Colonic mucosa (tissue), 4 donors: ENCODE measurements around the gene TRIOBP. TPM values are rescaled to one million over a fixed set of nuclear protein-coding genes. Genes with fewer than 3 reads are reported as not detected.

Source experiments
- DNase-seq: peaks from one replicate; pipeline ENCODE4 v3.0.0-alpha.2; 2020
- H3K27ac ChIP-seq: fragments of 200-600 bp; one replicate; pipeline ENCODE4 v1.8.0; 2021
- H3K27me3 ChIP-seq: fragments of 200-600 bp; one replicate; pipeline ENCODE4 v1.8.0; 2021
- H3K36me3 ChIP-seq: fragments of 200-600 bp; one replicate; pipeline ENCODE4 v1.8.0; 2021
- H3K4me1 ChIP-seq: fragments of 200-600 bp; one replicate; pipeline ENCODE4 v1.8.0; 2021; ENCODE audit warnings: mild to moderate bottlenecking
- H3K4me3 ChIP-seq: fragments of 200-600 bp; one replicate; pipeline ENCODE4 v1.8.0; 2021
- H3K9ac ChIP-seq, 2 donors: one replicate each; pipeline ENCODE4 v1.7.0; 2013; ENCODE audit warnings: control low read depth in 2 of 2, low read depth in 2 of 2, low read length in 2 of 2
- H3K9me3 ChIP-seq: fragments of 200-600 bp; one replicate; pipeline ENCODE4 v1.8.0; 2021
- CTCF ChIP-seq: fragments of 200-600 bp; IDR thresholded peaks from one replicate; pipeline ENCODE4 v1.8.0; 2022; ENCODE audit warnings: antibody characterized with exemption, mild to moderate bottlenecking
- intact Hi-C: fragments of 100-400 bp; cut with DNase I; formaldehyde crosslinking; loops from one replicate; pipeline ENCODE4 v1.14.1; 2022
- total RNA-seq, 2 donors: library from RNA; stranded (reverse); fragmentation: NEBNext Ultra II Directional in 1 of 2; extraction: Animal tissue kit (Norgen Biotek cat#: 25700) in 1 of 2; gene quantifications; one replicate each; pipeline ENCODE4 v1.2.1, GENCODE V29; 2021
- donor health status: healthy.
- donor health status: DM: no; HTN: no; CAD: no.
- donor health status: DM: no; HTN: no; CAD: no.

TRIOBP gene
- total RNA-seq, 2 donors from 2014 or later: 69.5 to 75.7 TPM

GRCh38 chr22:37740455-37741311 lies 43.8 kb downstream of the TRIOBP start:
- H3K27me3 ChIP-seq: no peaks in the 10 kb centered on the region
- H3K4me1 ChIP-seq: peaks cover 6% of the 10 kb centered on the region
- intact Hi-C loops: no loop called here
- no peaks in the 10 kb centered on the region for H3K9me3 ChIP-seq
- H3K27ac ChIP-seq: peak overlapping the region; percentile 8
- H3K9ac ChIP-seq: peak overlapping the region; percentile 36 to 47
- no peak overlapping the region for H3K4me3 ChIP-seq
- no peaks in the 10 kb centered on the region for H3K36me3 ChIP-seq
- no peak for TF ChIP-seq CTCF
- peak; percentile 16 for DNase-seq

GRCh38 chr22:37741312-37741795 lies 44.5 kb downstream of the TRIOBP start:
- Histone ChIP-seq H3K4me3 (no peak overlapping the region), H3K27me3 (no peaks in the 10 kb centered on the region), H3K9me3 (no peaks in the 10 kb centered on the region), H3K36me3 (no peaks in the 10 kb centered on the region), H3K4me1 (peaks cover 6% of the 10 kb centered on the region), H3K9ac (peak overlapping the region in 1 of 2 donors; percentile 36), H3K27ac (peak overlapping the region; percentile 8)
- intact Hi-C loops: no loop called here
- TF ChIP-seq CTCF: no peak
- DNase-seq: peak; percentile 72

- DNase-seq: no peak
- H3K9ac ChIP-seq: peak overlapping the region in 1 of 2 donors; percentile 6
Observed at GRCh38 chr22:37742376-37743171, 45.7 kb downstream of the TRIOBP start.

GRCh38 chr22:37744589-37744988 lies 47.7 kb downstream of the TRIOBP start:
- DNase-seq: no peak
- Histone ChIP-seq H3K4me1 (peaks cover 19% of the 10 kb centered on the region), H3K9ac (peak overlapping the region in 1 of 2 donors; percentile 26), H3K36me3 (no peaks in the 10 kb centered on the region), H3K27me3 (no peaks in the 10 kb centered on the region), H3K27ac (peak overlapping the region; percentile 84), H3K4me3 (no peak overlapping the region), H3K9me3 (no peaks in the 10 kb centered on the region)
- no peak for TF ChIP-seq CTCF
- intact Hi-C loops: no loop called here

More at GRCh38 chr22:37742376-37743171, 45.7 kb downstream of the TRIOBP start:
- Histone ChIP-seq H3K27me3 (no peaks in the 10 kb centered on the region), H3K9me3 (no peaks in the 10 kb centered on the region), H3K36me3 (no peaks in the 10 kb centered on the region), H3K4me1 (peaks cover 10% of the 10 kb centered on the region), H3K4me3 (no peak overlapping the region), H3K27ac (peak overlapping the region; percentile 44)
- intact Hi-C loops: no loop called here
- TF ChIP-seq CTCF: no peak

- Histone ChIP-seq H3K27me3 (no peaks in the 10 kb centered on the region), H3K27ac (peak overlapping the region; percentile 87), H3K9ac (peak overlapping the region; percentile 94 to 100), H3K4me3 (peak overlapping the region; percentile 99), H3K9me3 (no peaks in the 10 kb centered on the region), H3K36me3 (no peaks in the 10 kb centered on the region), H3K4me1 (peaks cover 19% of the 10 kb centered on the region)
- DNase-seq: peak; percentile 92
- intact Hi-C loops: no loop called here
- no peak for TF ChIP-seq CTCF
Observed at GRCh38 chr22:37745548-37746365, 48.9 kb downstream of the TRIOBP start.
